Muscle layer of duodenum (tissue), 2 donors: Measurements from ENCODE around the gene INTS6.

Experiments
- H3K27ac ChIP-seq: one replicate; pipeline ENCODE4 v1.7.0; 2013; ENCODE audit warnings: mild to moderate bottlenecking, low read length
- H3K27me3 ChIP-seq: one replicate; pipeline ENCODE4 v1.7.0; 2013; ENCODE audit warnings: low read depth, mild to moderate bottlenecking, control low read depth, low read length
- H3K36me3 ChIP-seq, 2 donors: one replicate each; pipeline ENCODE4 v1.7.0; 2013; ENCODE audit warnings: low read length in 2 of 2, control low read depth in 1 of 2, mild to moderate bottlenecking in 1 of 2; ENCODE audit not compliant: insufficient read depth in 2 of 2, control insufficient read depth in 1 of 2
- H3K4me1 ChIP-seq, 2 donors: one replicate each; pipeline ENCODE4 v1.7.0; 2013; ENCODE audit warnings: low read length in 2 of 2, mild to moderate bottlenecking in 2 of 2, control low read depth in 1 of 2, moderate library complexity in 1 of 2; ENCODE audit not compliant: insufficient read depth in 2 of 2, control insufficient read depth in 1 of 2
- H3K4me3 ChIP-seq, 2 donors: one replicate each; pipeline ENCODE4 v1.7.0; 2013; ENCODE audit warnings: low read length in 2 of 2, low read depth in 1 of 2, mild to moderate bottlenecking in 1 of 2
- H3K9me3 ChIP-seq, 2 donors: one replicate each; pipeline ENCODE4 v1.7.0; 2013; ENCODE audit warnings: low read length in 2 of 2, control low read depth in 1 of 2, mild to moderate bottlenecking in 1 of 2; ENCODE audit not compliant: control insufficient read depth in 1 of 2
- donor health status: healthy.

INTS6 gene

GRCh38 chr13:51452361-51453206 is at the start of gene INTS6:
Gene INTS6 (minus strand): TSS chr13:51453036. CDS start chr13:51452525, 511 bp downstream.
- H3K27ac ChIP-seq = peak within 1 kb of the TSS; percentile 95
- H3K36me3 ChIP-seq = peaks cover 14 to 27% of the 10 kb centered on the region in 2 donors
- H3K4me3 ChIP-seq = peak within 1 kb of the TSS; percentile 81
- H3K4me1 ChIP-seq = peaks cover 4 to 31% of the 10 kb centered on the region in 2 donors
- no peaks in the 10 kb centered on the region for H3K9me3 ChIP-seq
- no peaks in the 10 kb centered on the region for H3K27me3 ChIP-seq

GRCh38 chr13:51502153-51502651 is 49.4 kb upstream of the INTS6 start:
- Histone ChIP-seq H3K36me3 (no peaks in the 10 kb centered on the region), H3K4me3 (no peak overlapping the region), H3K4me1 (no peaks in the 10 kb centered on the region), H3K27ac (no peak overlapping the region), H3K27me3 (no peaks in the 10 kb centered on the region), H3K9me3 (no peaks in the 10 kb centered on the region)

- H3K36me3 ChIP-seq = no peaks in the 10 kb centered on the region
- H3K9me3 ChIP-seq = no peaks in the 10 kb centered on the region
- no peak overlapping the region for H3K27ac ChIP-seq
- H3K4me3 ChIP-seq = no peak overlapping the region
- no peaks in the 10 kb centered on the region for H3K4me1 ChIP-seq
- no peaks in the 10 kb centered on the region for H3K27me3 ChIP-seq
These were observed 48.8 kb upstream of the INTS6 start for GRCh38 chr13:51501592-51502152.

GRCh38 chr13:51501096-51501495 is 48.3 kb upstream of the INTS6 start:
- H3K4me1 ChIP-seq = no peaks in the 10 kb centered on the region
- no peaks in the 10 kb centered on the region for H3K9me3 ChIP-seq
- H3K36me3 ChIP-seq = no peaks in the 10 kb centered on the region
- no peaks in the 10 kb centered on the region for H3K27me3 ChIP-seq
- no peak overlapping the region for H3K4me3 ChIP-seq
- no peak overlapping the region for H3K27ac ChIP-seq

GRCh38 chr13:51500687-51501086 is 47.9 kb upstream of the INTS6 start:
- Histone ChIP-seq H3K27me3 (no peaks in the 10 kb centered on the region), H3K36me3 (no peaks in the 10 kb centered on the region), H3K9me3 (no peaks in the 10 kb centered on the region), H3K27ac (no peak overlapping the region), H3K4me1 (no peaks in the 10 kb centered on the region), H3K4me3 (no peak overlapping the region)

GRCh38 chr13:51499841-51500240 is 47.0 kb upstream of the INTS6 start:
- Histone ChIP-seq H3K9me3 (no peaks in the 10 kb centered on the region), H3K27ac (no peak overlapping the region), H3K36me3 (no peaks in the 10 kb centered on the region), H3K4me3 (no peak overlapping the region), H3K27me3 (no peaks in the 10 kb centered on the region), H3K4me1 (no peaks in the 10 kb centered on the region)

- no peaks in the 10 kb centered on the region for H3K4me1 ChIP-seq
- no peak overlapping the region for H3K4me3 ChIP-seq
- H3K27ac ChIP-seq = no peak overlapping the region
- no peaks in the 10 kb centered on the region for H3K9me3 ChIP-seq
- no peaks in the 10 kb centered on the region for H3K27me3 ChIP-seq
- H3K36me3 ChIP-seq = no peaks in the 10 kb centered on the region
These were observed 42.5 kb upstream of the INTS6 start for GRCh38 chr13:51495316-51495715.

GRCh38 chr13:51494156-51494555 is 41.3 kb upstream of the INTS6 start:
- Histone ChIP-seq H3K36me3 (no peaks in the 10 kb centered on the region), H3K27me3 (no peaks in the 10 kb centered on the region), H3K9me3 (no peaks in the 10 kb centered on the region), H3K4me1 (no peaks in the 10 kb centered on the region), H3K4me3 (no peak overlapping the region), H3K27ac (no peak overlapping the region)

- H3K27me3 ChIP-seq = no peaks in the 10 kb centered on the region
These were observed 35.4 kb upstream of the INTS6 start for GRCh38 chr13:51488212-51488611.

GRCh38 chr13:51481656-51482055 is 28.8 kb upstream of the INTS6 start:
- Histone ChIP-seq H3K36me3 (no peaks in the 10 kb centered on the region), H3K27ac (no peak overlapping the region), H3K9me3 (no peaks in the 10 kb centered on the region), H3K4me3 (no peak overlapping the region), H3K4me1 (no peaks in the 10 kb centered on the region), H3K27me3 (no peaks in the 10 kb centered on the region)

More at GRCh38 chr13:51488212-51488611, 35.4 kb upstream of the INTS6 start:
- Histone ChIP-seq H3K4me1 (no peaks in the 10 kb centered on the region), H3K27ac (no peak overlapping the region), H3K36me3 (no peaks in the 10 kb centered on the region), H3K9me3 (no peaks in the 10 kb centered on the region), H3K4me3 (no peak overlapping the region)

- Histone ChIP-seq H3K36me3 (no peaks in the 10 kb centered on the region), H3K27me3 (no peaks in the 10 kb centered on the region), H3K4me3 (no peak overlapping the region), H3K9me3 (no peaks in the 10 kb centered on the region), H3K4me1 (no peaks in the 10 kb centered on the region), H3K27ac (no peak overlapping the region)
These were observed 26.3 kb upstream of the INTS6 start for GRCh38 chr13:51479199-51479523.
